Spleen (tissue), 11 donors: Measurements from ENCODE around the gene ZDHHC1. TPM values are rescaled to one million over a fixed set of nuclear protein-coding genes. Genes with fewer than 3 reads are reported as not detected.

Experiments used
- DNase-seq: peaks from one replicate; pipeline ENCODE4 v3.0.0-alpha.2; 2020
- H3K27ac ChIP-seq, 8 donors: fragments of 200-600 bp; sonication (generic) in 7 of 8; 1 replicate in 4 of 8; 2 replicates in 4 of 8; pipeline versions ENCODE4 v1.5.0 to v1.8.0; 2016 to 2021; ENCODE audit warnings: inconsistent platforms in 4 of 8, mild to moderate bottlenecking in 4 of 8, moderate library complexity in 1 of 8
- H3K27me3 ChIP-seq, 7 donors: fragments of 200-600 bp; sonication (generic) in 6 of 7; replicated peaks in 1 of 7; 1 replicate in 4 of 7; 2 replicates in 3 of 7; pipeline versions ENCODE4 v1.5.0 to v1.8.0; 2016 to 2021; ENCODE audit warnings: inconsistent platforms in 3 of 7, mild to moderate bottlenecking in 1 of 7
- H3K36me3 ChIP-seq, 6 donors: fragments of 200-600 bp; sonication (generic) in 5 of 6; 1 replicate in 4 of 6; 2 replicates in 2 of 6; pipeline versions ENCODE4 v1.5.0 to v1.8.0; 2016 to 2021; ENCODE audit warnings: inconsistent platforms in 2 of 6
- H3K4me1 ChIP-seq, 6 donors: fragments of 200-600 bp; sonication (generic) in 5 of 6; 1 replicate in 3 of 6; 2 replicates in 3 of 6; pipeline versions ENCODE4 v1.5.0 to v1.8.0; 2016 to 2021; ENCODE audit warnings: inconsistent platforms in 3 of 6
- H3K4me3 ChIP-seq, 8 donors: fragments of 200-600 bp; sonication (generic) in 7 of 8; 1 replicate in 4 of 8; 2 replicates in 4 of 8; pipeline versions ENCODE4 v1.5.0 to v1.8.0; 2016 to 2021; ENCODE audit warnings: inconsistent platforms in 4 of 8, mild to moderate bottlenecking in 4 of 8, moderate library complexity in 2 of 8
- H3K9me3 ChIP-seq, 8 donors: fragments of 200-600 bp; sonication (generic) in 7 of 8; 1 replicate in 4 of 8; 2 replicates in 4 of 8; pipeline versions ENCODE4 v1.5.0 to v1.8.0; 2016 to 2021; ENCODE audit warnings: inconsistent platforms in 4 of 8
- CTCF ChIP-seq, 11 experiments: fragments of 200-600 bp in 7 of 11; fragments of 450-650 bp in 4 of 11; sonication (generic) in 4 of 11; IDR thresholded peaks in 8 of 11; conservative IDR thresholded peaks in 3 of 11; 1 replicate in 7 of 11; 2 replicates in 4 of 11; pipeline versions ENCODE4 v1.4.0 to v1.8.0; 2016 to 2021; ENCODE audit warnings: antibody characterized with exemption in 11 of 11, inconsistent platforms in 4 of 11, mild to moderate bottlenecking in 1 of 11
- POLR2A ChIP-seq, 3 donors: fragments of 450-650 bp; IDR thresholded peaks; one replicate each; pipeline ENCODE4 v1.5.1; 2017; ENCODE audit warnings: antibody characterized with exemption in 3 of 3, mild to moderate bottlenecking in 1 of 3
- POLR2AphosphoS5 ChIP-seq, 3 donors: sonication (generic); formaldehyde crosslinking; IDR thresholded peaks; one replicate each; pipeline ENCODE4 v1.5.1; 2017; ENCODE audit warnings: antibody characterized with exemption in 3 of 3
- WGBS, 5 donors: extraction: QIAGEN DNeasy Blood & Tissue Kit in 3 of 5; methylation state at CpG; one replicate each; pipeline versions ENCODE4 v1.1.5 to v1.1.7; 2013 to 2018; 5-methylcytosine and 5-hydroxymethylcytosine counted together
- intact Hi-C: fragments of 100-400 bp; cut with DNase I; formaldehyde crosslinking; loops from one replicate; pipeline ENCODE4 v1.15.0; 2023; ENCODE audit warnings: low total_unique reads
- polyA plus RNA-seq, 3 donors: library from polyadenylated mRNA; stranded (reverse); fragments of 200-250 nt; gene quantifications; one replicate each; pipeline ENCODE4 v1.2.1, GENCODE V29; 2013
- total RNA-seq, 7 donors: library from RNA; depleted of rRNA in 3 of 7; stranded (reverse); fragments of >200 nt in 3 of 7; fragmentation: NEBNext Ultra II Directional in 4 of 7; extraction: Animal tissue kit (Norgen Biotek cat#: 25700) in 4 of 7; gene quantifications; one replicate each; pipeline versions ENCODE4 v1.1.0 to v1.2.1, GENCODE V29; 2016 to 2021
- donor health status: healthy with polysubstance abuse.
- donor health status: DM: no; HTN: no; CAD: no; lungs with moderate emphysema.
- donor health status: DM: no; HTN: no; CAD: no.
- donor health status: Bipolar disorder and iron deficiency.
- donor health status: healthy.
- donor health status: DM: no; HTN: no; CAD: no.
- donor health status: DM: yes; HTN: yes; CAD: no.

Gene ZDHHC1
- total and polyA plus RNA-seq, 10 donors = 2.1 to 31.2 (median 15.3) TPM

DNA sequence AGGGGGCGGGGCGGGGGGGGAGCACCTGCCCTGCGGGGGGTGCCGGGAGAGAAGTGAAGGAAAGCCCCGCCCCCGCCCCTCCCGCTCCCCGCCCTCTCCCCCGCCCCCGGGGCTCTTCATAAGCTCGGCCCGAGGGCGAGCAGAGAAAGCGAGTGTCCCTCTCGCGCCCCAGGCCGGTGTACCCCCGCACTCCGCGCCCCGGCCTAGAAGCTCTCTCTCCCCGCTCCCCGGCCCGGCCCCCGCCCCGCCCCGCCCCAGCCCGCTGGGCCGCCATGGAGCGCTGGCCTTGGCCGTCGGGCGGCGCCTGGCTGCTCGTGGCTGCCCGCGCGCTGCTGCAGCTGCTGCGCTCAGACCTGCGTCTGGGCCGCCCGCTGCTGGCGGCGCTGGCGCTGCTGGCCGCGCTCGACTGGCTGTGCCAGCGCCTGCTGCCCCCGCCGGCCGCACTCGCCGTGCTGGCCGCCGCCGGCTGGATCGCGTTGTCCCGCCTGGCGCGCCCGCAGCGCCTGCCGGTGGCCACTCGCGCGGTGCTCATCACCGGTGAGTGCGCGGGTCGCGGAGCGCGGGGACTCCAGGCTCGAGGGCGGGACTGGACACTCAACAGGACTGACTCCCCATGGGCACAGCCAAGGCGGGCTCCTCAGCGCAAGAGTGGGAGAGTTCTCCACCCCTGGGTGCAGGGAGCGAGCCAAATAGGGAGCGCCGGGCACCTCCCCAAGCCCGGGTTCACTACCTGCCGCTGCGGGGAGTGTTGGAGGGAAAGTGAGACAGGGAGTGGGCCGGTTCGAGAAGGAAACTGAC lies 14.9 kb upstream of the ZDHHC1 start, which contains the start of gene HSD11B2:
Gene HSD11B2, plus strand, starts transcription at position 145 of the 798 bp plus-strand sequence. Its CDS starts 128 bp downstream, at position 273.
- H3K4me3 ChIP-seq = peak within 1 kb of the TSS; percentile 29 to 78 (median 53)
- no peaks in the 10 kb centered on the region for H3K9me3 ChIP-seq
- DNase-seq = peak; percentile 85
- peaks cover 32 to 83% (median 63%) of the 10 kb centered on the region in 6 donors for H3K4me1 ChIP-seq
- peak within 1 kb of the TSS in 7 of 8 donors; percentile 21 to 71 (median 61) for H3K27ac ChIP-seq
- peaks cover 0 to 8% (median 0%) of the 10 kb centered on the region in 6 donors for H3K36me3 ChIP-seq
- intact Hi-C loops = no loop called here
- no peak for TF ChIP-seq CTCF (IDR thresholded peaks at IDR 0.05 in 8 of 11, conservative IDR thresholded peaks at IDR 0.05 in 3 of 11)
- peak in 2 of 3 donors; percentile 30 to 53 for TF ChIP-seq POLR2AphosphoS5 (IDR thresholded peaks at IDR 0.05)
- no peak for TF ChIP-seq POLR2A (IDR thresholded peaks at IDR 0.05)
- 1 to 3% (median 2%) methylated on average over 18 to 86 of the region's 87 CpGs for WGBS, 5 donors
- H3K27me3 ChIP-seq = peaks cover 0 to 51% (median 16%) of the 10 kb centered on the region in 7 donors

- H3K4me1 ChIP-seq = peaks cover 30 to 77% (median 60%) of the 10 kb centered on the region in 6 donors
- 1 to 4% (median 1%) methylated on average over 9 to 53 of the region's 53 CpGs for WGBS, 5 donors
- peaks cover 0 to 2% (median 0%) of the 10 kb centered on the region in 6 donors for H3K36me3 ChIP-seq
- TF ChIP-seq POLR2AphosphoS5 (IDR thresholded peaks at IDR 0.05) = peak in 1 of 3 donors; percentile 45
- no peak for TF ChIP-seq CTCF (IDR thresholded peaks at IDR 0.05 in 8 of 11, conservative IDR thresholded peaks at IDR 0.05 in 3 of 11)
- TF ChIP-seq POLR2A (IDR thresholded peaks at IDR 0.05) = no peak
- H3K9me3 ChIP-seq = no peaks in the 10 kb centered on the region
- H3K27me3 ChIP-seq = peaks cover 0 to 51% (median 16%) of the 10 kb centered on the region in 7 donors
- intact Hi-C loops = no loop called here
- DNase-seq = no peak
- peak overlapping the region in 6 of 8 donors; percentile 29 to 71 (median 63) for H3K27ac ChIP-seq
- H3K4me3 ChIP-seq = peak overlapping the region; percentile 29 to 78 (median 53)
These were observed 14.3 kb upstream of the ZDHHC1 start for GRCh38 chr16:67430504-67430976.

DNA sequence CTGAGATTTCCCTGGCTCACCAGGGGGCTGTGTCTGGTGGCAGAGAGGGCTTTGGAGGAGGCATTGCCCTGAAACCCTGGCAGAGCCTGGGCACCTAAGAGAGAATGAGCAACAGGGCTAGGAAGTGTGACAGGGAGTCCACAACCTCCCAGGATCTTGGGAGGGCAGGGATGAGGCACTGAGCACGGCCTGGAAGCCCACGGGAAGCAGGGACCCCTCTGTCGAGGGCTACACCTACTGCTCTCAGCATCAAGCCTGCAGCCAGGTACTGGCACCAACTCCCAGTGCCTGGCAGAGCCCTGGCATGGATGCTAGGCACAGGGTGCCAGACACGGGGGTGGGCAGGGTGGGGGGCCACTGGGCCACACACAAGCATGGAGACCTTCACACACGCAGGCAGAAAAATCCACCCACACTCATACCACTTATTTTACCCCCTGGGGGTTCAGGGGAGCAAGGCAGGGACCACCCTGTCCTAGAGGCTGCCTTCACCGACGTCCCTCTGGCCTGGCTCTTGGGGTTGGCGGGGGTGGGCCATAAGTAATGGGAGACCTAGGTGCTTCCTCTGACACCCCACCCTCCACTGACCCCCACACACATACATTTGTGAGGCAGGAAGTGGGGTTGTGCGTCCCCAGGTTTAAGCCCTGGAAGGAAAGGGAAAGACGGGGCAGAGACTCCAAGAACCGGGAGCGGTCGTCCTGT lies 13.7 kb upstream of the ZDHHC1 start:
- no peak for DNase-seq
- peaks cover 0 to 55% (median 16%) of the 10 kb centered on the region in 7 donors for H3K27me3 ChIP-seq
- H3K27ac ChIP-seq = peak overlapping the region in 1 of 8 donors; percentile 68
- H3K4me3 ChIP-seq = peak overlapping the region; percentile 29 to 78 (median 53)
- 31 to 43% (median 39%) methylated on average over 11 to 13 of the region's 13 CpGs for WGBS, 5 donors
- TF ChIP-seq CTCF (IDR thresholded peaks at IDR 0.05 in 8 of 11, conservative IDR thresholded peaks at IDR 0.05 in 3 of 11) (no peak), POLR2A (IDR thresholded peaks at IDR 0.05) (no peak), POLR2AphosphoS5 (IDR thresholded peaks at IDR 0.05) (no peak)
- no peaks in the 10 kb centered on the region for H3K36me3 ChIP-seq
- peaks cover 28 to 71% (median 54%) of the 10 kb centered on the region in 6 donors for H3K4me1 ChIP-seq
- H3K9me3 ChIP-seq = no peaks in the 10 kb centered on the region
- intact Hi-C loops = loop anchor here (5.0 kb wide), 1 partner anchor 32 kb away; no protein-coding TSS in a partner anchor
